Esophagus squamous epithelium (tissue), 4 donors: ENCODE data around the gene BRMS1L.

Experiments
- CTCF ChIP-seq, 6 experiments: fragments of 450-650 bp in 4 of 6; fragments of 200-600 bp in 2 of 6; sonication (generic) in 2 of 6; IDR thresholded peaks; one replicate each; pipeline ENCODE4 v1.5.1; 2016 to 2019; ENCODE audit warnings: antibody characterized with exemption in 6 of 6, mild to moderate bottlenecking in 4 of 6, moderate library complexity in 4 of 6
- POLR2A ChIP-seq, 4 donors: fragments of 450-650 bp; IDR thresholded peaks; one replicate each; pipeline ENCODE4 v1.6.1; 2017; ENCODE audit warnings: antibody characterized with exemption in 4 of 4, mild to moderate bottlenecking in 4 of 4, moderate library complexity in 3 of 4

GRCh38 chr14:35819591-35820540 is 6.3 kb upstream of the BRMS1L start:
- no peak for TF ChIP-seq CTCF (IDR thresholded peaks at IDR 0.05)
- TF ChIP-seq POLR2A (IDR thresholded peaks at IDR 0.05), result no peak
